ENCODE data around the gene FOLR2.
"Not testable (repeated sequence)": the region's sequence is repeated elsewhere in the genome, so short reads cannot be mapped to it uniquely, and the experiment has no call there.

The FOLR2 gene

DNA sequence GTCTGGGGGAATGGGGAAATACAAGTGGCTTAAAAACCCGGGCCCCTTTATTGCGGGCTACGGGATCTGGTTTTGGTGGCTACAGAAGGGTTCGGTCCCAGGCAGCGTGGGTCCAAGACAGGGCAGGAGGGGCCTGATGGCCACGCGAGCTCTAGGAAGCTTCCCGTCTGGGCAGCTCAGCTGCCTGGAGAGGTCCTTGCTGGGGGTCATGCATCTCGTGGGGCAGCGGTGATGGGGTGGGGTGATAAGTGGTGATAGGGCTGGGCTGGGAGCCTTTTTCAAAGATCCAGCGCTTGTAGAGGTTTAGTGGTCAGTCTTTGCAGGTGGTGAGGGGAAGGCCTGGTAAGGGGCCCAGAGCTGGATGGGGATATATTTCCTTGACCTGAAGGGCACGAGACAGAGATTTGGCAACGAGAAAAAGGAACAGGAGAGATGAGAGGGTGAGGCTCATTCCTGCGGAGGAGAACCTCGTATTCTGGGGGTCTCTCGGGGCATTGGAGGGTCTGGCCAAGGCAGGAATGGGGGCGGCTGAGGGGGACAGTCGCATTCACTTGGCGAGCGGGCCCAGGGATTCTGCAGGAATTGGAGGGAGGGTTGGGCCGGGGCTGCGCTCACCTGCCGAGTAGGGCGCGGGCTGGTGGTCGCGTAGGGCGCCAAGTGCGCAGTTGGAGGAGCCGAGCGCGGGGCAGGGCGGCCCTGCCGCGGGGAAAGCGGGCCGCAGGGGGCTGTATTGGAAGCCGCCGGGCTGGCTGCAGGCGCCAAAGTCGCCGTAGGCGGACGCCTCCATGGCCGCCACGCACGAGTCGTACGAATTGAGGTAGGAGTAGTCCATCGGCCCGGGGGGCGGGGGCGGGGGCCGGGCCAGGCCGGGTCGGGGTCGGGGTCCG, 26.8 kb downstream of the FOLR2 start:
- DNase-seq = no peak

GRCh38 chr11:72244060-72244360, 27.4 kb downstream of the FOLR2 start, which contains the start of gene PHOX2A:
Gene PHOX2A (minus strand): TSS chr11:72244176. CDS start chr11:72244004, 172 bp downstream.
- DNase-seq = no peak

GRCh38 chr11:72244361-72245262, 28.0 kb downstream of the FOLR2 start:
- no peak for DNase-seq

- DNase-seq = no peak
These were observed 28.7 kb downstream of the FOLR2 start for GRCh38 chr11:72245263-72245816.

- no peak for DNase-seq
These were observed 31.0 kb downstream of the FOLR2 start for GRCh38 chr11:72247584-72247983.

DNA sequence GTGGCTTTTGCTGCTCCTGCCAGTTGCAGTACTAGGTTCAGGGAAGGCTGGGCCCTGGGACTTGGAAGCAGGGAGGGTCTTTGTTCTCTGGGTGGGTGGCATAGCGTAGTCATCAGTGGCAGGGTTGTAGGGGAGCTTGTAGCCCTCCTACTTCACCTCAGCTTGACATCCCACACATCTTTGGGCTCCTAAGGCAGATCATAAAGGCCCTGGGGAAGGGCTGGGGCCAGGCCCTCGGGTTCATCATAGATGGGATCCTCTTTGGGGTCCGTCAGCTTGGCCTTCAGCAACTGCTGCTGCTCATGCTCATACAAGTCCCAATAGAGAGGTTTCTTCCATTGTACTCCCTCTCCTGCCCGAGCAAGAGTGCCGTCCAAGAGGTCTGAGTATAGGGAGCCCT, 33.4 kb downstream of the FOLR2 start:
- no peak for DNase-seq

GRCh38 chr11:72250661-72251464, 34.3 kb downstream of the FOLR2 start:
- no peak for DNase-seq

GRCh38 chr11:72251614-72252013, 35.0 kb downstream of the FOLR2 start:
- DNase-seq = no peak

- DNase-seq = no peak
These were observed 36.8 kb downstream of the FOLR2 start for GRCh38 chr11:72253392-72253791.

DNA sequence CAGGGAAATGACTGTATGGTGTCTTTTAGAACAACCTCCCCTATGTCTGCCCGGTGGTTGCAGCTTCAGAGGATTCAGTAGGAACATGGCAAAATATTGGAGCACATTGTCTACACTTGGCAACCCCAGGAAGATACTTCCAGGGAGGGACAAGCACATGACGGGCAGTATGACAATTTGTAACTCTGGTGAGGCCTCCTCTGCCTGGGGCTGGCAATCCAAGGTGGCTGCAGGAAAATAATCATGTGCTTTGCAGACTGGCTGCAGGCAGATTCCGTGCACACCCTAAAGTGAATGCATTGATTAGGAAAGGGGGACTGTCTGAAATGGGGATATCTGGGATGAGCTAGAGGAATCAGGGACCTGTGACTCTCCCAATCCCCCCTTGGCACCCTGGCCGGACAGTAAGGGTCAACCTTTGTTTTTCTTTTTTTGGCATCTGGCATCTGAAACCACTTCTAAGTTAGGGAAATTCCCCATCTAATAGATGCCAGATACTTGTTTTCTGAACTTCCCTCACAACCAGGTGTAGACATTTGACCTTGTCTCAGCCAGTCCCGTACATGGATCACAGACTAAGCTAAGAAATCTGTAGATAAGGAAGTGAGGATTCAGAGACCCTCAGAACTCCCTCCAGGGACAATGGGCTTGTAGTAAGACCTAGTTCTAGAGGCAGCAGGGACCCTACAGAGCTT, 37.9 kb downstream of the FOLR2 start:
- DNase-seq = no peak

DNA sequence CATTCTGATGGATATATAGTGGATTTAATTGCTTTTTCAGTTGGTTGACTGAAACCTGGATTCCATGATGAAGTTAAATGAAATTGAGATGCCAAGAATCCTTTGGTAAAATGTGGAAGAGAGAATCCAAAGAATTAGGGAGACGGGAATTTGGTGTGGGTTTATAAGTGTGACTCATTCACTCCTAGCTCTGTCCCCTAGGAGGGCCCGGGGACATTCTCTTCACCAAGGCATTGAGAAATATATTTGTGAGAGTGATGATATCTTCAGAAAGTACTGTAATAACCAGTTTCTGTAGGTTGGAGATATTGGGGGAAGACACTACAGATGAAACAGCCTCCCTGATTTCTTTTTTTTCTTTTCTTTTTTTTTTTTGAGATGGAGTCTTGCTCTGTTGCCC, 41.0 kb downstream of the FOLR2 start:
- DNase-seq = peak; percentile 23

GRCh38 chr11:72259490-72259889, 42.9 kb downstream of the FOLR2 start:
- DNase-seq = no peak

DNA sequence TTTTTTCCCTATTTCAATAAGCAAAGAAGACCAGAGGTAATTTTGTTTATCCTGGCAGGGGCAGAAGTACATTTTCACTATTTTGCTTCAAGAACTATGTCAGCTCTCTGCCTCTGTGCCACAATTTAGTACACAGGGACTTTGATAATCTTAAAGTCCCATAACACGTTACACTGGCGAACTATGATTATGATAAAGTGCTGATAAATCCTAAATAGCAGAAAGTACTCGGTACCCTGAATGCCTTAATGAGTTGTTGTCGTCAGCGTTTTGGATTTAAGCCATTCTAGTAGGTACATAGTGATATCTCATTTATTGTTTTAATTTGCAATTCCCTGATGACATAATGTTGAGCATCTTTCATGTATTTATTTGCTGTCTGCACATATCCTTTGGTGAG, 44.0 kb downstream of the FOLR2 start:
- DNase-seq = no peak

- DNase-seq = peak; percentile 26
These were observed 46.8 kb downstream of the FOLR2 start for GRCh38 chr11:72263361-72263760.

DNA sequence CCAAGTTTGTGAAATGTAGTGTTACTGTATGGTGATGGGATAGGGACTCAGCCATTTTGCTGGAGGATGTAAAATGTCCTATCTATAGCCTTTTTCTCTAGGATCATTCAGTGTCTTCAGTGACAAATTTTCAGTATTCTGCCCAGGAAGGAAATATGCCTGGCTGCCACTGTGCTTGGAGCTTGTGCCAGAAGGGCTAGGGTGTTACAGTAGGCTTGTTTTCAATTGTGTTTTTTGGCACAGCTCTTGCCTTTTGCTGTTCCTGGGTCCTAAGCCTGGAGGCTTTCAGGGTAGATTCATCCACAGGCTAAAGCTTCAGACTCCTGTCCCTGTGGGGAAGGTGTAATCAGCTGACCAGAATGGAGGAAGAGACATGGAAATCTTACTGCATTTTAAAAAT, 49.4 kb downstream of the FOLR2 start:
- DNase-seq = no peak

GRCh38 chr11:72266960-72267359, 50.4 kb downstream of the FOLR2 start:
- not testable (repeated sequence) for DNase-seq

GRCh38 chr11:72267956-72268617, 51.5 kb downstream of the FOLR2 start:
- no peak for DNase-seq

All from fibroblast of skin of right biceps (primary cell).